SU-DHL-6 (cell line): ENCODE measurements around the gene RIMBP2.

Experiments used
- CTCF ChIP-seq: fragments of 200-600 bp; sonication (generic); IDR thresholded peaks from one replicate; pipeline ENCODE4 v1.5.1; 2017; ENCODE audit warnings: antibody characterized with exemption, mild to moderate bottlenecking, low read length, moderate library complexity; ENCODE audit not compliant: insufficient read depth, poor library complexity, severe bottlenecking
- EZH2phosphoT487 ChIP-seq: fragments of 200-600 bp; sonication (generic), shearing (Covaris generic); conservative IDR thresholded peaks from 2 replicates; pipeline ENCODE4 v1.6.1; 2018; ENCODE audit warnings: mild to moderate bottlenecking, antibody characterized with exemption, low read length, moderate library complexity, mixed read lengths

- TF ChIP-seq CTCF (no peak), EZH2phosphoT487 (no peak)
Observed at GRCh38 chr12:130463275-130463658, 252.8 kb downstream of the RIMBP2 start.
